ENCODE measurements around the gene GPC3.

DNA sequence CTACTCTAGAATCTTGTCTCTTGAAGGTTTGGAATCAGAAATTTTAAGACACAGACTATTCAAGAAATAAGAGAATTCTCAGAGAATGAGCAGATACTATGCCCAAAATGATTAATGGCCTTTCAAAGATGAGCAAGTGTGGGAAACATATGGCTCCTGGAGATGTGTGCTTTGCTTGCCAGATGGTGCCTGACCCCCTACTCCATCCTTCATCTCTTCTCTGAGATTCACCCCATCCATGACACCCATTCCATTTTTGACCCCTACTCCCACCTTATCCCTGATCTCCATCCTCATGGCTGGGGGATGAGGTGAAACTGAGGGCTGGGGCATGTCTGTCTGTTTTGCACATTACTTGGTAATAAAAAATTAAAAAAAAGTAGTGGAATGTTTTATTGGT lies 75.5 kb downstream of the GPC3 start:
- TF ChIP-seq, protein P1, sequence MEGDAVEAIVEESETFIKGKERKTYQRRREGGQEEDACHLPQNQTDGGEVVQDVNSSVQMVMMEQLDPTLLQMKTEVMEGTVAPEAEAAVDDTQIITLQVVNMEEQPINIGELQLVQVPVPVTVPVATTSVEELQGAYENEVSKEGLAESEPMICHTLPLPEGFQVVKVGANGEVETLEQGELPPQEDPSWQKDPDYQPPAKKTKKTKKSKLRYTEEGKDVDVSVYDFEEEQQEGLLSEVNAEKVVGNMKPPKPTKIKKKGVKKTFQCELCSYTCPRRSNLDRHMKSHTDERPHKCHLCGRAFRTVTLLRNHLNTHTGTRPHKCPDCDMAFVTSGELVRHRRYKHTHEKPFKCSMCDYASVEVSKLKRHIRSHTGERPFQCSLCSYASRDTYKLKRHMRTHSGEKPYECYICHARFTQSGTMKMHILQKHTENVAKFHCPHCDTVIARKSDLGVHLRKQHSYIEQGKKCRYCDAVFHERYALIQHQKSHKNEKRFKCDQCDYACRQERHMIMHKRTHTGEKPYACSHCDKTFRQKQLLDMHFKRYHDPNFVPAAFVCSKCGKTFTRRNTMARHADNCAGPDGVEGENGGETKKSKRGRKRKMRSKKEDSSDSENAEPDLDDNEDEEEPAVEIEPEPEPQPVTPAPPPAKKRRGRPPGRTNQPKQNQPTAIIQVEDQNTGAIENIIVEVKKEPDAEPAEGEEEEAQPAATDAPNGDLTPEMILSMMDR (IDR thresholded peaks at IDR 0.05): no peak
- no peak for TF ChIP-seq POLR2A (IDR thresholded peaks at IDR 0.05)

Data from thyroid gland (tissue), 4 donors.